HG03060 (cell line): Measurements from ENCODE around the gene IL6ST.
"Not testable (repeated sequence)": the region's sequence is repeated elsewhere in the genome, so short reads cannot be mapped to it uniquely, and the experiment has no call there.

Source experiments
- ATAC-seq: cut with Tn5 transposase; IDR thresholded peaks from one replicate; pipeline ENCODE4 v1.9.1; 2021; ENCODE audit warnings: low read depth, moderate number of reproducible peaks; ENCODE audit not compliant: unreplicated experiment

The IL6ST gene

DNA sequence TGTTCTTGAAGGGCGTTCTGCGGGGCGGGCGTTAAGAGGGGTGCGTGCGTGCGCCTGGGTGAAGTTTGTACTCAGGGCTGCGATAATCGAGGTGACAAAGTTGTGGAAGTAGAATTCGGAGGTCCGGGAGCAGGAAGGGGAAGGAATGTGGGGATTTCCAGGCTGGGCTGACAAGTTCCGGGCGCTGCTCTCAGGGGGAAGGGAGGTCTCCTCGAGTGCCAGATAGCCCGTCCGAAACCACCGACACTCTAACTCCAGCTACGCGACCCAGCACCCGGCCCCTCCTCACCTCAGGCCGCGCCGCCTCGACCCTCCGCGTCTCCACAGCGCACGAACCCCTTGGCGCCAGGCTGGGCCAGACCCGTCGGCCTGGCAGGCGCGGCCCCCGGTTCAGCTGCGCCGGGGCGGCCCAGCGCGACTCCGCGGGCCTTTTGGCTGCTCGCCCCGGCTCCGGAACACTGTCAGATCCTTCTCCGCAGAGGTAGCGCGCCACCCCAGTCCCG is at the start of gene IL6ST:
Gene IL6ST, minus strand, starts transcription at position 469 of the 503 bp plus-strand sequence. CDS start 18,685 bp downstream, outside the sequence.
- ATAC-seq, result peak; percentile 20

DNA sequence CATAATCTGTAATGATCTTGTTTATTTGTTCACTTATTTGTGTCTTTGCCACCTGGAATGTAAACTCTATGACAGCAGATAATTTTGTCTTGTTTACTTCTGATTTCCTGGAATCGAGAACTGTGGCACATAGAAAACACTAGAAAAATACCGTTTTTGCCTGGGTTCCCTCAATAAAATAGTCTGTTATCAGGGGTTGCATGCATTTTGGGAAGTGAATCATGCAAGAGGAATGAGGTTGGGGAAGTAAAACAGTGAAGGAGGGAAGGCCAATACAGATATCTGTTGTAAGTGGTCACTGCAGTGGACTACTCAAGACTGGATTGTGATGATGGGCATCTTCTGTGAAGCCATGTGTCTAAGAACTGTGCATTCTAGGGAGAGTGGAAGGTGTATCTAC is 45.2 kb upstream of the IL6ST start:
- no peak for ATAC-seq

DNA sequence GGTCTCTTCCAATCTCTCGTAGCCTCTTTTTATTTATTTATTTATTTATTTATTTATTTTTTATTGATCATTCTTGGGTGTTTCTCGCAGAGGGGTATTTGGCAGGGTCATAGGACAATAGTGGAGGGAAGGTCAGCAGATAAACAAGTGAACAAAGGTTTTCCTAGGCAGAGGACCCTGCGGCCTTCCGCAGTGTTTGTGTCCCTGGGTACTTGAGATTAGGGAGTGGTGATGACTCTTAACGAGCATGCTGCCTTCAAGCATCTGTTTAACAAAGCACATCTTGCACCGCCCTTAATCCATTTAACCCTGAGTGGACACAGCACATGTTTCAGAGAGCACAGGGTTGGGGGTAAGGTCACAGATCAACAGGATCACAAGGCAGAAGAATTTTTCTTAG is 43.4 kb upstream of the IL6ST start:
- not testable (repeated sequence) for ATAC-seq

DNA sequence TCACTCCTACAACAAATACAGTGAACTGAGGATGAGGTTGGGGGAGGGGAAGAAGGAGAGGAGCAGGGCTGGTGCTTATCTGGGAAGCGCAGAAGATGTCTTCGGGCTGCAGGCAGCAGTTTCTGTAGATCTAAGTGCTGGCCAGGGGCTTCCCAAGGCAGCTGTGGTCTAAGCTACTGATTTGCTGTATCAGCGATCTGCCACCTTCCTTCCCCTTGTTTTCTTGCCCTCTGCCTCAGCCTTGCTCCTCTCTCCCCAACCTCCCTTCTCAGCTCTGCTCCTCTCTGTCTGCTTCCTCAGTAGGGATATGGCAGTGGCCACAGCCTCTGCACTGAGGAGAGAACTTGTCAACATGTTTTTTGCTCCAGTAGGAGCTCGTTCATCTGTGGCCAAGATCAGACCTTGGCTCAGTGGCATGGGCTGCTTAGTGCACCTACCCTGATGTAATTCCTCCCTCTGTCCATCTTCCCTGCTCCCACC is 42.8 kb upstream of the IL6ST start:
- ATAC-seq, result no peak

DNA sequence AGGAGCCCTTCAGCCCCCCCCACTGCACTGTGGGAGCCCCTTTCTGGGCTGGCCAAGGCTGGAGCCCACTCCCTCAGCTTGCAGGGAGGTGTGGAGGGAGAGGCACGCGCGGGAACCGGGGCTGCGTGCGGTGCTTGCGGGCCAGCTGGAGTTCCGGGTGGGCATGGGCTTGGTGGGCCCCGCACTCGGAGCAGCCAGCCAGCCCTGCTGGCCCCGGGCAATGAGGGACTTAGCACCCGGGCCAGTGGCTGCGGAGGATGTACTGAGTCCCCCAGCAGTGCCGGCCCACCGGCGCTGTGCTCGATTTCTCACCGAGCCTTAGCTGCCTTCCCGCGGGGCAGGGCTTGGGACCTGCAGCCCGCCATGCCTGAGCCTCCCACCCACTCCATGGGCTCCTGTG is 40.6 kb upstream of the IL6ST start:
- not testable (repeated sequence) for ATAC-seq

DNA sequence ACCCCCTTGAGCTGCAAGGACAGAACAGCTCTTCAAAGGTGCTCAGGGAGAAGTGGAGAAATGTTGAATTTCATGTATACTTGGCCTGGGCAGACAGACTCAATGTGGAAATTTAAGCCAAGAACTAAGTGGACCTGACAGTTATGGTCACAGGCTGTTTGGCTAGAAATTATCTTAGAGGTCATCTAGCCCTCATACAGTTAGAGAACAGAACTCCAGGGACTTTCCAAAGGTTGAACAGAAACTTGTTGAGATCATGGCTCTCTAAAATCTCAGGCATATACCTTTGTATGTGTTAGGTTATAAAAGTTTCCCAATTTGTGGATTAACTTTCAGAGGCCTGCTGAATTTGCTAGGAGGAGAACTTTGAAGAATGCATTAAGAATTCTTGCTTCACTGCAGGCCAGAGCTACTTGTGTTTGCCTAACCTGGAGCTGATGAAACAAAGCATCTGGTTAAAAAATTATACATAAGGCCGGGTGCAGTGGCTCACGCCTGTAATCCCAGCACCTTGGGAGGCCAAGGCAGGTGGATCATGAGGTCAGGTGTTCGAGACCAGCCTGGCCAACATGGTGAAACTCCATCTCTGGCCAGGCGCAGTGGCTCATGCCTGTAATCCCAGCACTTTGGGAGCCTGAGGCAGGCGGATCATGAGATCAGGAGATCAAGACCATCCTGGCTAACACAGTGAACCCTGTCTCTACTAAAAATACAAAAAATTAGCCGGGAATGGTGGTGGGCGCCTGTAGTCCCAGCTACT is 35.3 kb upstream of the IL6ST start:
- ATAC-seq, result not testable (repeated sequence)

DNA sequence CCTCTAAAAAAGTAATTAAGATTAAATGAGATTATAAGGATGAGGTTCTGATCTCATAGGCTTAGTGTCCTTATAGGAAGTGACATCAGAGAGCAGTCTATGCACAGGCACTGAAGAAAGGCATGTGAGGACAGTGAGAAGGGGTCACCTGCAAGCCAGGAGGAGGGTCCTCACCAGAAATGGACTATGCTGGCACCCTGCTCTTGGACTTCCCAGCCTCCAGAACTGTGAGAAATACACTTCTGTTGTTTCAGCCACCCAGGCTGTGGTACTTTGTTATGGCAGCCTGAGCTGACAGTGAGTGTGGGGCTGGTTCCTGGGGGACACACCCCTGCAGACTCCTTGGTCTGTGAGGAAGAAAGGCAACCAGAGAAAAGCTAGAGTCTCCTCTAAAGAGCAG is 34.7 kb upstream of the IL6ST start:
- ATAC-seq, result no peak

DNA sequence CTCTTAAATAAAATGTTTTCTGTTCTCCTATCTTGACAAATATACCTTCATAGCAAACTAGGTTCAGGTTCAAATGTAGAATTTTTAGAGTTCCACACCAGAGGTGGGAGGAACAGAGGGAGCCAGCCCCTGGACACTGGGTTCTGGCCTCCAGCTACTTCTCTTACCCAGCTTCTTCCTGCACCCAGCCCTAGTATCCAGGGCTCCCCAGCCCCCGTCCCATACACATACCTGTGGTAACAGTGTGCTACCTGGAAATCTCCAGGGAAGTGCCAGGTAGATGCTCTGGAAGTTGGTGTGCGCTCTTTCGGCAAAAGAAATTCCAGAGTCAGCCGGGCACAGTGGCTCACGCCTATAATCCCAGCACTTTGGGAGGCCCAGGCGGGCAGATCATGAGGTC is 33.9 kb upstream of the IL6ST start:
- ATAC-seq, result no peak

DNA sequence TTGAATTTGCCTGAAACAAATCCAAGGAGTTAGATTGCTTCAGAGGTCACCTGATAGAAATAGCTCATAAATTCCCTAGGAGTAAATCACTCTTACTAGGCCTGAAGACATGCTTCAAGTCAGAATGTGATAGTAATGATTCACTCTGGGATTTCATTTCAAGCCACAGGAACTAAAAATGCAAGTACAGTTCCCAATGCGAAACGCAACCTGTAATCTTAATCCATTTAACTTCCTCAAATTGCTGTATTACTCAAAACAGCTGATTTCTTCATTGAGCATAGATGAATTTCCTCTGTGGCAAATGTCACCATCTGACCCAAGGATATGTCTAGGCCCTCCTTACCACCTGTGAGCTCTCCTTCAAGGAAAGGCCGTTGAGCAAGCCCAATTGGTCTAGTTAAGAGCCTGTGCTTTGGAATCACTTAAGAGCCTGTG is 32.1 kb upstream of the IL6ST start:
- peak; percentile 77 for ATAC-seq

DNA sequence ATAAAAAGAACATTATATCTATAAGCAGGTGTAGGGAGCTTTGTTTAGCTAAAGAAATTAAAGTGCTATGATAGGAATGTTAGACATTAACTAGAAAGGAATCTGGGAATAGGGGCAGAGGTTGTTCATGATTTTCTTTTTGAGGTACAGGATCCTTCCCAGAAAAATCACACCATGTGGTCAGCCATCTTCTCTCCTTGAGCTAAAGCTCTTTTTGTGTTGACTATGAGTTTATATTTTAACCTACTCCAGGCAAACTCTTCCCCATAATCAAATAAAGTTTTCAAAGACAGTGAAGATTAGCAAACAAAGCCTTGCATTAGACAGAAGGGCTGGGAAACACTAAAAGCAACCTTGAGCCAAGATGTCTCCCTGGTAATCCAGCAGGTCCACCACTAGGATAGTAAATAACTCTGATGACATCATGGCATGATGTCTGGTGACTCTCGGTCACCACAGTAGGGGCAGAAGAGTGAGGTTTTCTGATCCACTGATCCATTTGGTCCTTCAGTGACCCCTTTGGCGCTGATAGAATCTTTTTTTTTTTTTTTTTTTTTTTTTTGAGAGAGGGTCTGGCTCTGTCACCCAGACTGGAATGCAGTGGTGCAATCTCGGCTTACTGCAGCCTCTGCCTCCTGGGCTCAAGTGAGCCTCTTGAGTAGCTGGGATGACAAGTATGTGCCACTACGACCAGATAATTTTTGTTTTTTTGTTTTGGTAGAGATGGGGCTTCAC is 30.6 kb upstream of the IL6ST start:
- no peak for ATAC-seq

DNA sequence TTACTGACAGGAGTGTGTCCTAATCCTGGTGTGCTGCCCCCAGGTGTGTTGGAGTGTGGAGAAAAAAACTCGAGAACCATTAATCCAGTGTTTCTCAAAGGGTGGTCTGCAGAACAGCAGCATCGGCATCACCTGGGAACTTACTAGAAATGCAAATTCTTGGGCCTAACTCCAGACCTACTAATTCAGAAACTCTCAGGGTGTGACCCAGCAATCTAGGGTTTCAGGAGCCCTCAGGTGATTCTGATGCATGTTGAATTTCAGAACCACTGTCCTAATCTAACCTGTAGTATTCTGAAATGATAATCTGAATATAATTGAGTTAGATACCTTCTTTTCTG is 30.0 kb upstream of the IL6ST start:
- no peak for ATAC-seq

DNA sequence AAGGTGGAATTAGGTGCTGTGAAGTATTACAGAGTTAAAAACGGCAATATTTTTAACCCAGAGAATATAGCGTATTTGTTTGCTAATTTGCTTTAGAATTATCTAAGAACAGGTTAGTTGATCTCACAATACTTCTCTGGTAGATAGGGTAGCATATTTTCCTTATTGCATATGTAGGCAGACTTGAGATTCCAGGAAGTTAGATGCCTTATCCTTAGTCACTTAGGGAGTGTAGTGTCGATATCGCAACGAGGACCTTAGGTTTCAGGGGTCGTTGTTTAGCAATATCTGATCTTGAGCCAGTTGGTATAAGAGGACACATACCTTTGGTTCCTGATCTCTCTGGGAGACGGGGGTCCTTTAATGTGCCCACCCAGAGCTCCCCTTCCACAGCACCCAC is 28.5 kb upstream of the IL6ST start:
- no peak for ATAC-seq

DNA sequence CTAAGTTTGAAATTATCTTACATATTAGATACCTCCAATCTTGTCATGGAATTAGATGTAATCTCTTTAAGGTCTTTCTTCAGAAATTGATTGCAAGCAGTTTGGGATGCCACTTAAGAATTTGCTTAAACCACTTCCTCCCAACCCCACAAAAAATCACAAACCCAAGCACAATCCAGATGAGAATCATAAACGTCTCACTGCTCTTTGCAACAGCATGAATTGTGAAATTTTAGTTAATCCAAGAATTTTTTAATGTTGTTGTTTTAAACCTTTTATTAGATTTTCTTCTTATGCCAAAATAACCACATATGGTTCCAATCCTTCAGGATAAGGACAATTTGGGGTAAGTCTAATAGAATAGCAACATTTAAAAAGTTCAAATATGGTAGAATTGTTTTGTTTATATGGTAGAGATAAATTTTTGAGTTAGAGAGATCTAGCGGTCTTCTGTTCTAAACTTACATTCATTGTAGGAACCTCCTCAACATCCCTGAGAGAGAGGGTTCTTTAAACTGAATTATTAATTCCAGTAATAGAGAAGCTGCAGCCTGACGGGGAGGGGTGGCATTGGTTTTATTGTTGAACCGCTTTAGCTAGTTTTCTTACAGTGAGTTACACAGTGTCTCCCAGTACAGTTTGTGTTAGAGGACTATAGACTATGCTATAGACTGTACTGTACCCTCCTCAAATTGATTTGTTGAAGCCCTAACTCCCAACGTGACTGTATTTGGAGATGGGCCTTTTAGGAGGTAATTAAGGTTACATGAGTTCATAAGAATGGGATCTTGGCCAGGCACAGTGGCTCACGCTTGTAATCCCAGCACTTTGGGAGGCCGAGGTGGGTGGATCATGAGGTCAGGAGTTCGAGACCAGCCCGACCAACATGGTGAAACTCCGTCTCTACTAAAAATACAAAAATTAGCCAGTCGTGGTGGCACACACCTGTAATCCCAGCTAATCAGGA is 24.8 kb upstream of the IL6ST start:
- no peak for ATAC-seq

DNA sequence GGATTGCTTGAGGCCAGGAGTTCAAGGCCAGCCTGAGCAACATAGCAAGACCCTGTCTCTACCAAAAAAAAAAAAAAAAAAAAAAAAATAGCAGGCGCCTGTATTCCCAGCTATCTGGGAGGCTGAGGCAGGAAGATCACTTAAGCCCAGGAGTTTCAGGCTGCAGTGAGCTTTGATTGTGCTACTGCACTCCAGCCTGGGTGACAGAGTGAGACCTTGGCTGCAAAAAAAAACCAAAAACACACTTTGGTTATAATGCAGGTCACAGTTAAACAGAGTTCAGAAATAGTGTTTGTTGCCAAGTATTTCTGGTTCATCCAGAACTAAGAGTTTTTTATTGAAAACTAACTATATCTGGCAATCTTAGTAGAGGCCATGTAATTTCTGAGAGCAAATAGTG is 24.1 kb upstream of the IL6ST start:
- no peak for ATAC-seq

DNA sequence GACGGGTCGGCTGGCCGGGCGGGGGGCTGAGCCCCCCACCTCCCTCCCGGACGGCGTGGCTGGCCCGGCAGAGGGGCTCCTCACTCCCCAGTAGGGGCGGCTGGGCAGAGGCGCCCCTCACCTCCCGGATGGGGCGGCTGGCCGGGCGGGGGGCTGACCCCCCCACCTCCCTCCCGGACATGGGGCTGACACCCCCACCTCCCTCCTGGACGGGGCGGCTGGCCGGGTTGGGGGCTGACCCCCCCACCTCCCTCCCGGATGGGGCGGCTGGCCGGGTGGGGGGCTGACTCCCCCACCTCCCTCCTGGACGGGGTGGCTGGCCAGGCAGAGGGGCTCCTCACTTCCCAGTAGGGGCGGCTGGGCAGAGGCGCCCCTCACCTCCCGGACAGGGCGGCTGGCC is 19.9 kb upstream of the IL6ST start:
- not testable (repeated sequence) for ATAC-seq

DNA sequence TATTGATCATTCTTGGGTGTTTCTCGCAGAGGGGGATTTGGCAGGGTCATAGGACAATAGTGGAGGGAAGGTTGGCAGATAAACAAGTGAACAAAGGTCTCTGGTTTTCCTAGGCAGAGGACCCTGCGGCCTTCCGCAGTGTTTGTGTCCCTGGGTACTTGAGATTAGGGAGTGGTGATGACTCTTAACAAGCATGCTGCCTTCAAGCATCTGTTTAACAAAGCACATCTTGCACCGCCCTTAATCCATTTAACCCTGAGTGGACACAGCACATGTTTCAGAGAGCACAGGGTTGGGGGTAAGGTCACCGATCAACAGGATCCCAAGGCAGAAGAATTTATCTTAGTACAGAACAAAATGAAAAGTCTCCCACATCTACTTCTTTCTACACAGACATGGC is 19.2 kb upstream of the IL6ST start:
- ATAC-seq, result not testable (repeated sequence)

DNA sequence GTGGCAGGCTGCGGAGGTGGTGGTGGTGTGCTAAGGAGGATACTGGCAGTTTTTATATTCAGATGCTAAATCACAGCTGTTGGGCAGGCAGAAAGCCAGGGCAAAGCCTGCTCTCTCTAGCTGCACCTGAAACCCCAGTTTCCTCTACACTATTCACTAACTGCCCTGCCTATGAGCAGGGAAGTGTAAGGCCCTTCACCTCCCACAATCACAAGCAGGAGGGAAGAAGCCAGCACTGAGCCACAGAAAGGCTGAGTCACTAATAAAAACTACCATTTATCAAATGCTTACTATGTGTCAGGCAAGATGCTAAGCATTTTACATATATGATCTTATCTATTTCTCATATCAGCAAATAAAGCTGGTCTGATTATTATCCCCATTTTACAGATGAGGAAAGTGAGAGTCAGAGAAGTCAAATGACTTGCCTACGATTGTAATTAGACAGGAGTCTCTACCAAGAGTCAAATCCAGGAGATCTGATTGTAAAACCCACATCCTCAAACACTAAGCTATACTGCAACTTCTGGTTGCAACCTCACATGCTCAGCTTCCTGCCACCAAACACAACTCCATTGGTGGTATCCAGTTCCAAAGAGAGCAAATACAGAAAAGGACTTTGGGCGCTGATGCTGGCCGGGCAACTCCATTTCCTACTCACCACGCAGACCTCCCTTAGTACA is 17.7 kb upstream of the IL6ST start:
- ATAC-seq, result peak; percentile 73

DNA sequence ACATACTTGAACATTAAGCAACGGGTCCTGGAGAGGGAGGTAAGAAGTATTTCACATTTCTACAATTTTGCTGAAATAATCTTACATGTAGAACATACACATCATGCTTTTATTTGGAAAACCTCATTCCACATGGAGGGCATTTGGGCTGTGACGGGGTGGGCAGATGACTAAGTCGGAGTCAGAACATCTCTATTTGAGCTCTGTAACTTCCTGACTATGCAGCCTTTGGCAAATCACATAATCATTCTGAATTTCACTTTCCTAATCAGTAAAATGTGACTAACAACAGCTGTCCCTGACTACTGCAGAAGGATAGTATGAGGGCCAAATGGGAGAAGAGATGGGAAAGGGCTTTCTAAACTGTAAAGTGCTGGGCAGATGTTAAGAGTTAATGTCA is 17.1 kb upstream of the IL6ST start:
- ATAC-seq, result no peak

DNA sequence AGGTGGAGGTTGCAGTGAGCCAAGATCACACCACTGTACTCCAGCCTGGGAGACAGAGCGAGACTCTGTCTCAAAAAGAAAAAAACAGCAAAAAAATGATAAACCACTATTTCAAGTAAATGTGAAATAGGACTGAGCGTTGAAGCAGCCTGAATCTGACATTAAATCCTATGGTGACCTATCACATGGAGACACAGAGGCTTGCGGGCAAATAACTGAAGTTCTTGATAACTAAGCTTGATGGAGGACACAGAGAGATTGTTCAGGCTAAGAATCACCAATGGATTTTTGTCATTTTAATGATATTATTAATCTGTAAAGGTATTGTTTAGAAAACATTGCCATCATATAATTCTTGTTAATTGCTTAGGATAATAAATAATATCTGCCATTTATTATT is 15.7 kb upstream of the IL6ST start:
- no peak for ATAC-seq

DNA sequence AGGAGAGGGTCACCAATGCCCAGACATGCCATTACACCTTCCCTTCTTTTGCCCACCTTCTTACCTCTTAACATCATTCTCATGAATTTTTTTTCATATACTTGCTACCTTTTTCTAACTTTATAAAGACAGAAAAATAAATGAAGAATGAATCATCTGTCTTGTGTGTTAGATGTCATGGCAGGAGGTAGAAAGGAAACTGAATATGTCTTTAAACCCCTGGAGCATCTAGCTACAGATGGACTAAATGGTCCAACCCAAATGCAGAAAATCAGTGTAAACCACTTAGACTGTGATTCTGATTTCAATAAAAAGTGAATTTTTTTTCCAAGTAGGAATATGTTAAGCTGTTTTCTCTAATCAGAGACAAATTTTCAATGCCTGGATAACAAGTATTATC is 11.8 kb upstream of the IL6ST start:
- ATAC-seq, result no peak
